Astrocyte (in vitro differentiated cells and primary cell): ENCODE data around the gene CD101. TPM values are rescaled to one million over a fixed set of nuclear protein-coding genes. Genes with fewer than 3 reads are reported as not detected.

Source experiments
- DNase-seq: peaks from one replicate; pipeline ENCODE4 v3.0.0-alpha.2; 2010; ENCODE audit warnings: low read depth
- FAIRE-seq: peaks from 2 replicates; lab custom pipeline; 2011; peaks lifted over from hg19 to GRCh38; lab: Jason Lieb, UNC
- H2AFZ ChIP-seq: 2 replicates; pipeline ENCODE4 v1.6.0; 2012; ENCODE audit warnings: low read depth, low read length, inconsistent platforms
- H3K27ac ChIP-seq: 2 replicates; pipeline ENCODE4 v1.5.1; 2011; ENCODE audit warnings: low read depth, low read length, inconsistent platforms
- H3K27me3 ChIP-seq: 2 replicates; pipeline ENCODE4 v1.6.0; 2011; ENCODE audit warnings: low read length, inconsistent platforms; ENCODE audit not compliant: insufficient read depth
- H3K36me3 ChIP-seq: 2 replicates; pipeline ENCODE4 v1.5.1; 2011; ENCODE audit warnings: low read length, inconsistent platforms; ENCODE audit not compliant: insufficient read depth
- H3K4me1 ChIP-seq: 2 replicates; pipeline ENCODE4 v1.5.1; 2011; ENCODE audit warnings: low read length, inconsistent platforms; ENCODE audit not compliant: insufficient read depth
- H3K4me2 ChIP-seq: 2 replicates; pipeline ENCODE4 v1.6.0; 2012; ENCODE audit warnings: low read length, inconsistent platforms
- H3K4me3 ChIP-seq: 2 replicates; pipeline ENCODE4 v1.5.1; 2011; ENCODE audit warnings: low read depth, mild to moderate bottlenecking, low read length, inconsistent platforms; ENCODE audit not compliant: insufficient read depth
- H3K79me2 ChIP-seq: 2 replicates; pipeline ENCODE4 v1.6.0; 2012; ENCODE audit warnings: mild to moderate bottlenecking, low read length, inconsistent platforms; ENCODE audit not compliant: insufficient read depth
- H3K9ac ChIP-seq: 2 replicates; pipeline ENCODE4 v1.6.0; 2012; ENCODE audit warnings: mild to moderate bottlenecking, low read length, inconsistent platforms
- H3K9me3 ChIP-seq: 2 replicates; pipeline ENCODE4 v1.5.1; 2012; ENCODE audit warnings: low read depth, mild to moderate bottlenecking, low read length, inconsistent platforms; ENCODE audit not compliant: insufficient read depth
- H4K20me1 ChIP-seq: 2 replicates; pipeline ENCODE4 v1.6.0; 2012; ENCODE audit warnings: low read length, inconsistent platforms; ENCODE audit not compliant: insufficient read depth
- H3K27ac Mint-ChIP-seq: one replicate; pipeline ENCODE4 v1.8.0; 2021; ENCODE audit warnings: mild to moderate bottlenecking, mixed read lengths; ENCODE audit not compliant: unreplicated experiment
- H3K27me3 Mint-ChIP-seq: one replicate; pipeline ENCODE4 v1.8.0; 2021; ENCODE audit warnings: low read depth, mixed read lengths; ENCODE audit not compliant: unreplicated experiment
- H3K36me3 Mint-ChIP-seq: one replicate; pipeline ENCODE4 v1.8.0; 2021; ENCODE audit warnings: low read depth, mixed read lengths; ENCODE audit not compliant: unreplicated experiment
- H3K4me1 Mint-ChIP-seq: one replicate; pipeline ENCODE4 v1.8.0; 2021; ENCODE audit warnings: low read depth, mixed read lengths; ENCODE audit not compliant: unreplicated experiment
- H3K4me3 Mint-ChIP-seq: one replicate; pipeline ENCODE4 v1.8.0; 2021; ENCODE audit warnings: mild to moderate bottlenecking, moderate library complexity, mixed read lengths; ENCODE audit not compliant: unreplicated experiment
- H3K9me3 Mint-ChIP-seq: one replicate; pipeline ENCODE4 v1.8.0; 2021; ENCODE audit warnings: mild to moderate bottlenecking, mixed read lengths; ENCODE audit not compliant: unreplicated experiment
- CTCF ChIP-seq: IDR thresholded peaks from 2 replicates; pipeline ENCODE4 v1.5.1; 2011; ENCODE audit warnings: low read depth, mild to moderate bottlenecking, inconsistent platforms, low read length, moderate library complexity; ENCODE audit not compliant: insufficient read depth
- EZH2 ChIP-seq: IDR thresholded peaks from 2 replicates; pipeline ENCODE4 v1.6.1; 2012; ENCODE audit warnings: mild to moderate bottlenecking, low read length, inconsistent platforms; ENCODE audit not compliant: insufficient read depth
- total RNA-seq: library from RNA; stranded (reverse); gene quantifications from 2 replicates; pipeline ENCODE4 v1.2.1, GENCODE V29; 2021

Gene CD101
- total RNA-seq, 1 donor from 2014 or later: 1.6 TPM

GRCh38 chr1:117067533-117068370, 66.2 kb downstream of the CD101 start:
- Histone ChIP-seq H3K4me3 (no peak overlapping the region), H4K20me1 (no peaks in the 10 kb centered on the region), H3K27me3 (no peaks in the 10 kb centered on the region), H3K36me3 (no peaks in the 10 kb centered on the region), H3K27ac (no peak overlapping the region), H3K9me3 (no peaks in the 10 kb centered on the region), H3K9ac (no peak overlapping the region), H3K4me2 (no peak overlapping the region), H3K79me2 (peaks cover 7% of the 10 kb centered on the region), H2AFZ (no peak overlapping the region), H3K4me1 (peaks cover 9% of the 10 kb centered on the region)
- TF ChIP-seq CTCF: peak; percentile 88
- TF ChIP-seq EZH2: no peak
- Mint-ChIP-seq H3K27me3 (no peaks in the 10 kb centered on the region), H3K4me1 (peaks cover 9% of the 10 kb centered on the region), H3K9me3 (no peaks in the 10 kb centered on the region), H3K36me3 (peaks cover 2% of the 10 kb centered on the region), H3K27ac (no peak overlapping the region), H3K4me3 (no peak overlapping the region)
- FAIRE-seq (no peak), DNase-seq (peak; percentile 33)

- Histone ChIP-seq H3K27ac (no peak overlapping the region), H3K4me2 (no peak overlapping the region), H3K4me3 (no peak overlapping the region), H3K27me3 (no peaks in the 10 kb centered on the region), H3K36me3 (no peaks in the 10 kb centered on the region), H4K20me1 (no peaks in the 10 kb centered on the region), H3K9ac (no peak overlapping the region), H3K79me2 (peaks cover 7% of the 10 kb centered on the region), H3K9me3 (no peaks in the 10 kb centered on the region), H3K4me1 (peaks cover 9% of the 10 kb centered on the region), H2AFZ (no peak overlapping the region)
- no peak for DNase-seq
- Mint-ChIP-seq H3K9me3 (no peaks in the 10 kb centered on the region), H3K4me1 (peaks cover 7% of the 10 kb centered on the region), H3K27me3 (no peaks in the 10 kb centered on the region), H3K27ac (no peak overlapping the region), H3K4me3 (no peak overlapping the region), H3K36me3 (peaks cover 2% of the 10 kb centered on the region)
- FAIRE-seq: no peak
- no peak for TF ChIP-seq EZH2
- no peak for TF ChIP-seq CTCF
These were observed 67.0 kb downstream of the CD101 start for GRCh38 chr1:117068580-117068979.
